K562 (cell line): ENCODE measurements around the gene ACER1. TPM values are rescaled to one million over a fixed set of nuclear protein-coding genes. Genes with fewer than 3 reads are reported as not detected.

Experiments
- ATAC-seq: fragments of 200-7000 bp; cut with Tn5 transposase; 3 replicates; pipeline ENCODE4 v1.9.1; 2020; ENCODE audit warnings: moderate library complexity
- BruUV-seq: library from RNA; stranded (reverse); fragments of 400-500 nt; replicated peaks from 2 replicates; lab custom pipeline; 2021; lab: Mats Ljungman, UMichigan
- CTCF ChIA-PET: fragments of 300-600 bp; formaldehyde crosslinking; extraction: SDS; loops from one replicate; lab custom pipeline; 2021; ENCODE audit warnings: low intra/inter-chr PET ratio; lab: Yijun Ruan, JAX
- POLR2A ChIA-PET: fragments of 300-600, 350-650 bp; sonication (Branson Sonifier 250); formaldehyde crosslinking; extraction: SDS; loops from one replicate; lab custom pipeline; 2021; ENCODE audit warnings: antibody characterized with exemption, inconsistent platforms; lab: Yijun Ruan, JAX
- DNase-seq, 4 experiments: peaks; one replicate each; pipeline versions ENCODE4 v3.0.0 to v3.0.0-alpha.2; 2011 to 2018; ENCODE audit warnings: low spot score in 3 of 4, mixed read lengths in 3 of 4; ENCODE audit errors: extremely low read depth in 1 of 4
- FAIRE-seq: peaks from 2 replicates; lab custom pipeline; 2011; peaks lifted over from hg19 to GRCh38; lab: Jason Lieb, UNC
- H2AFZ ChIP-seq: 2 replicates; pipeline ENCODE4 v1.6.0; 2011; ENCODE audit warnings: low read depth, low read length, control low read depth, inconsistent platforms
- H3K27ac ChIP-seq: fragments of 200-600 bp; 3 replicates; pipeline ENCODE4 v1.8.0; 2011; ENCODE audit warnings: low read depth, mild to moderate bottlenecking, control low read depth, inconsistent platforms, low read length, moderate library complexity, mixed read lengths; ENCODE audit errors: extremely low read depth
- H3K27me3 ChIP-seq, 2 experiments: fragments of 300-600 bp in 1 of 2; 2 replicates in 1 of 2; 3 replicates in 1 of 2; pipeline versions ENCODE4 v1.6.0 to v1.8.0; 2011; ENCODE audit warnings: inconsistent platforms in 2 of 2, low read length in 2 of 2, mild to moderate bottlenecking in 1 of 2, mixed read lengths in 1 of 2, moderate library complexity in 1 of 2; ENCODE audit not compliant: control insufficient read depth in 2 of 2, insufficient read depth in 2 of 2
- H3K36me3 ChIP-seq: fragments of 300-600 bp; 3 replicates; pipeline ENCODE4 v1.8.0; 2011; ENCODE audit warnings: mild to moderate bottlenecking, low read length, inconsistent platforms; ENCODE audit not compliant: control insufficient read depth, insufficient read depth
- H3K4me1 ChIP-seq, 2 experiments: fragments of 200-600 bp in 1 of 2; replicated peaks in 1 of 2; 2 replicates in 1 of 2; 3 replicates in 1 of 2; pipeline versions ENCODE4 v1.5.1 to v1.8.0; 2011; ENCODE audit warnings: inconsistent platforms in 2 of 2, low read length in 2 of 2, mild to moderate bottlenecking in 1 of 2, mixed read lengths in 1 of 2, moderate library complexity in 1 of 2; ENCODE audit not compliant: control insufficient read depth in 2 of 2, insufficient read depth in 2 of 2
- H3K4me2 ChIP-seq: 2 replicates; pipeline ENCODE4 v1.6.1; 2011; ENCODE audit warnings: low read length, control low read depth, inconsistent platforms, mixed read lengths; ENCODE audit not compliant: insufficient read depth
- H3K4me3 ChIP-seq: fragments of 200-600 bp; sonication (generic), shearing (Covaris generic); 2 replicates; pipeline ENCODE4 v1.5.1; 2016; ENCODE audit warnings: control low read depth, inconsistent platforms
- H3K79me2 ChIP-seq: fragments of 200-600 bp; 3 replicates; pipeline ENCODE4 v1.8.0; 2011; ENCODE audit warnings: low read length, inconsistent platforms; ENCODE audit not compliant: control insufficient read depth, insufficient read depth
- H3K9ac ChIP-seq, 2 experiments: 2 replicates each; pipeline versions ENCODE4 v1.6.0 to v1.6.1; 2011; ENCODE audit warnings: low read depth in 2 of 2, low read length in 2 of 2, control low read depth in 1 of 2, inconsistent platforms in 1 of 2, mild to moderate bottlenecking in 1 of 2, mixed read lengths in 1 of 2; ENCODE audit not compliant: insufficient read depth in 1 of 2
- H3K9me1 ChIP-seq: one replicate; pipeline ENCODE4 v1.6.0; 2011; ENCODE audit warnings: inconsistent platforms, mild to moderate bottlenecking, low read length, moderate library complexity; ENCODE audit not compliant: control insufficient read depth, insufficient read depth
- H3K9me3 ChIP-seq: replicated peaks from 2 replicates; pipeline ENCODE4 v1.5.1; 2011; ENCODE audit warnings: low read depth, low read length, inconsistent platforms; ENCODE audit not compliant: control insufficient read depth, insufficient read depth
- H4K20me1 ChIP-seq: replicated peaks from 2 replicates; pipeline ENCODE4 v1.6.1; 2011; ENCODE audit warnings: low read length, inconsistent platforms, mixed read lengths; ENCODE audit not compliant: control insufficient read depth, insufficient read depth
- ARID2 ChIP-seq: fragments of 450-650 bp; IDR thresholded peaks from 2 replicates; pipeline ENCODE4 v1.6.1; 2017; ENCODE audit warnings: antibody characterized with exemption, mild to moderate bottlenecking
- RERE ChIP-seq: sonication (generic); formaldehyde crosslinking; IDR thresholded peaks from 2 replicates; pipeline ENCODE4 v1.8.0; 2023; ENCODE audit warnings: missing genetic modification reagents, mild to moderate bottlenecking, borderline replicate concordance
- STAT5A ChIP-seq: IDR thresholded peaks from 2 replicates; pipeline ENCODE4 v1.6.1; 2012; ENCODE audit warnings: low read length, inconsistent platforms, borderline replicate concordance
- TEAD2 ChIP-seq: fragments of 450-650 bp; IDR thresholded peaks from 2 replicates; pipeline ENCODE4 v1.6.1; 2016; ENCODE audit warnings: missing genetic modification characterization, control low read depth, missing compliant biosample characterization
- THRAP3 ChIP-seq: fragments of 450-650 bp; IDR thresholded peaks from 2 replicates; pipeline ENCODE4 v1.6.1; 2016; ENCODE audit warnings: mild to moderate bottlenecking, inconsistent platforms, borderline replicate concordance
- TRIM24 ChIP-seq, 2 experiments: fragments of 450-650 bp; IDR thresholded peaks; 2 replicates each; pipeline ENCODE4 v1.6.1; 2016
- UBTF ChIP-seq, 2 experiments: IDR thresholded peaks; 2 replicates each; pipeline ENCODE4 v1.6.1; 2012; ENCODE audit warnings: improper control_type of control experiment in 2 of 2, low read depth in 2 of 2, low read length in 2 of 2, borderline replicate concordance in 1 of 2
- ZNF445 ChIP-seq: fragments of 250-450 bp; sonication (Bioruptor Pico); IDR thresholded peaks from 2 replicates; pipeline ENCODE4 v1.4.0; 2020; ENCODE audit warnings: low read depth, mild to moderate bottlenecking, moderate library complexity
- ZNF551 ChIP-seq: fragments of 250-450 bp; sonication (Bioruptor Pico); IDR thresholded peaks from 2 replicates; pipeline ENCODE4 v1.5.0; 2021; ENCODE audit warnings: mild to moderate bottlenecking, moderate library complexity
- WGBS: fragments of 100-300 bp; shearing (Covaris generic); methylation state at CpG from one replicate; pipeline ENCODE4 v1.1.6; 2016; ENCODE audit warnings: low coverage, mixed read lengths; ENCODE audit not compliant: insufficient coverage; ENCODE audit errors: missing lambda C conversion rate; 5-methylcytosine and 5-hydroxymethylcytosine counted together
- in situ Hi-C: fragments of 300-500 bp; cut with MboI; formaldehyde crosslinking; loops from 4 replicates; pipeline ENCODE4 v1.15.0; 2018; ENCODE audit warnings: inconsistent platforms, mixed read lengths
- intact Hi-C: fragments of 100-400 bp; cut with micrococcal nuclease; formaldehyde crosslinking; loops from 2 replicates; pipeline ENCODE4 v1.14.2; 2022
- polyA plus RNA-seq, 8 experiments: library from polyadenylated mRNA; depleted of rRNA in 4 of 8; stranded (reverse) in 5 of 8; unstranded in 3 of 8; fragments of >200 nt; fragmentation: Nextera tagmentation in 2 of 8; fragmentation: Illumina TruSeq in 1 of 8; extraction: Ambion mirVana in 2 of 8; extraction: Trizol in 1 of 8; gene quantifications; 2 replicates each; pipeline versions ENCODE4 v1.2.1 to v1.2.3, GENCODE V29; 2011 to 2014; ENCODE audit warnings: inconsistent platforms in 1 of 8, missing spikeins in 1 of 8
- total RNA-seq, 7 experiments: library from RNA; depleted of rRNA in 6 of 7; stranded (reverse); fragments of >200 nt in 6 of 7; fragmentation: Illumina TruSeq in 2 of 7; extraction: Trizol in 2 of 7; gene quantifications; 2 replicates each; pipeline versions ENCODE4 v1.2.1 to v1.2.3, GENCODE V29; 2011 to 2021; ENCODE audit warnings: low replicate concordance in 1 of 7

Gene ACER1
- total and polyA plus RNA-seq, 9 of the 15 experiments (the other 6 are each of a cell fraction or from before 2014, with no cell fraction given) = not detected

GRCh38 chr19:6324757-6325156, 8.7 kb downstream of the ACER1 start:
- H3K4me2 ChIP-seq = no peak overlapping the region
- intact Hi-C loops (no loop called here), in situ Hi-C loops (no loop called here)
- CTCF ChIA-PET = no interaction called here
- peaks cover 14 to 33% of the 10 kb centered on the region in 2 experiments for H3K27me3 ChIP-seq
- H3K27ac ChIP-seq = no peak overlapping the region
- H3K4me3 ChIP-seq = no peak overlapping the region
- DNase-seq (no peak), ATAC-seq (no peak), FAIRE-seq (no peak)
- TF ChIP-seq STAT5A (no peak), ZNF551 (CRISPR knock-in tag) (no peak), UBTF (IDR thresholded peaks at IDR 0.05; ENCODE audit: borderline replicate concordance in 1 of 2, low read depth in 2 of 2, low read length in 2 of 2) (no peak), TRIM24 (IDR thresholded peaks at IDR 0.05) (no peak), ARID2 (no peak), RERE (CRISPR knock-in tag) (no peak), TEAD2 (tag) (no peak), THRAP3 (no peak), ZNF445 (CRISPR knock-in tag) (no peak)
- H4K20me1 ChIP-seq = no peaks in the 10 kb centered on the region
- no peak overlapping the region for H2AFZ ChIP-seq
- H3K9me1 ChIP-seq = no peaks in the 10 kb centered on the region
- H3K36me3 ChIP-seq = no peaks in the 10 kb centered on the region
- POLR2A ChIA-PET = no interaction called here
- no peak overlapping the region for H3K9ac ChIP-seq
- no TSS peak for BruUV-seq
- no peaks in the 10 kb centered on the region for H3K4me1 ChIP-seq
- H3K9me3 ChIP-seq = 0 out of 2 replicates have a peak, but pooled peaks cover 4% of the 10 kb centered on the region
- 6% methylated on average over 4 of the region's 4 CpGs for WGBS
- H3K79me2 ChIP-seq = no peaks in the 10 kb centered on the region
